H9 (cell line): Measurements from ENCODE around the gene CDK2AP2. TPM values are rescaled to one million over a fixed set of nuclear protein-coding genes. Genes with fewer than 3 reads are reported as not detected.
A peak's percentile ranks its signal among the peaks of the same experiment; 100 is the strongest.

Experiments
- DNase-seq: peaks from one replicate; pipeline ENCODE4 v3.0.0-alpha.2; 2017
- H2AFZ ChIP-seq: one replicate; pipeline ENCODE4 v1.6.1; 2013; ENCODE audit warnings: mild to moderate bottlenecking, low read length, control low read depth, moderate library complexity
- H2AK5ac ChIP-seq: 2 replicates; pipeline ENCODE4 v1.6.1; 2013; ENCODE audit warnings: low read length, control low read depth, mixed read lengths; ENCODE audit not compliant: insufficient read length
- H2BK120ac ChIP-seq: one replicate; pipeline ENCODE4 v1.6.1; 2013; ENCODE audit warnings: low read depth, mild to moderate bottlenecking, low read length, control low read depth, inconsistent platforms; ENCODE audit not compliant: poor library complexity, severe bottlenecking
- H2BK12ac ChIP-seq: 2 replicates; pipeline ENCODE4 v1.6.1; 2013; ENCODE audit warnings: low read length, control low read depth, mixed read lengths, low read depth; ENCODE audit not compliant: insufficient read length
- H2BK15ac ChIP-seq: 2 replicates; pipeline ENCODE4 v1.6.1; 2013; ENCODE audit warnings: low read depth, low read length, control low read depth
- H2BK20ac ChIP-seq: one replicate; pipeline ENCODE4 v1.6.1; 2013; ENCODE audit warnings: low read depth, mild to moderate bottlenecking, low read length, control low read depth, inconsistent platforms; ENCODE audit not compliant: poor library complexity, severe bottlenecking
- H2BK5ac ChIP-seq: 2 replicates; pipeline ENCODE4 v1.6.1; 2013; ENCODE audit warnings: low read length, control low read depth, mixed read lengths; ENCODE audit not compliant: insufficient read length
- H3K14ac ChIP-seq: 2 replicates; pipeline ENCODE4 v1.6.1; 2013; ENCODE audit warnings: low read length, control low read depth; ENCODE audit not compliant: insufficient read depth
- H3K18ac ChIP-seq: 2 replicates; pipeline ENCODE4 v1.6.1; 2013; ENCODE audit warnings: low read depth, mild to moderate bottlenecking, mixed read lengths, low read length, control low read depth; ENCODE audit not compliant: insufficient read length
- H3K23ac ChIP-seq: 2 replicates; pipeline ENCODE4 v1.6.1; 2013; ENCODE audit warnings: low read length, control low read depth, mixed read lengths, low read depth; ENCODE audit not compliant: insufficient read length
- H3K23me2 ChIP-seq: 2 replicates; pipeline ENCODE4 v1.6.1; 2013; ENCODE audit warnings: low read depth, mild to moderate bottlenecking, mixed read lengths, low read length, control low read depth; ENCODE audit not compliant: insufficient read length, poor library complexity, severe bottlenecking
- H3K27ac ChIP-seq: 2 replicates; pipeline ENCODE4 v1.5.1; 2013; ENCODE audit warnings: low read length, control low read depth, mixed read lengths, low read depth; ENCODE audit not compliant: insufficient read length
- H3K27me3 ChIP-seq: 2 replicates; pipeline ENCODE4 v1.6.1; 2013; ENCODE audit warnings: low read length, control low read depth, inconsistent platforms; ENCODE audit not compliant: insufficient read depth
- H3K4ac ChIP-seq: 2 replicates; pipeline ENCODE4 v1.6.1; 2013; ENCODE audit warnings: low read depth, mild to moderate bottlenecking, control low read depth, inconsistent platforms, low read length, moderate library complexity
- H3K4me1 ChIP-seq: 2 replicates; pipeline ENCODE4 v1.6.1; 2013; ENCODE audit warnings: low read length, control low read depth, inconsistent platforms; ENCODE audit not compliant: insufficient read depth
- H3K4me2 ChIP-seq: 2 replicates; pipeline ENCODE4 v1.6.1; 2013; ENCODE audit warnings: low read length, control low read depth, mixed read lengths; ENCODE audit not compliant: insufficient read length, insufficient read depth
- H3K56ac ChIP-seq: 2 replicates; pipeline ENCODE4 v1.6.1; 2013; ENCODE audit warnings: low read depth, mild to moderate bottlenecking, mixed read lengths, low read length, control low read depth; ENCODE audit not compliant: insufficient read length
- H3K79me1 ChIP-seq: 2 replicates; pipeline ENCODE4 v1.6.1; 2013; ENCODE audit warnings: low read depth, mild to moderate bottlenecking, moderate library complexity, low read length, control low read depth, inconsistent platforms; ENCODE audit not compliant: insufficient read depth, poor library complexity, severe bottlenecking
- H3K79me2 ChIP-seq: 2 replicates; pipeline ENCODE4 v1.6.1; 2013; ENCODE audit warnings: low read length, control low read depth, inconsistent platforms; ENCODE audit not compliant: insufficient read depth
- H3K9ac ChIP-seq: 2 replicates; pipeline ENCODE4 v1.6.1; 2013; ENCODE audit warnings: low read length, control low read depth, mixed read lengths; ENCODE audit not compliant: insufficient read length; ENCODE audit errors: extremely low read depth
- H3K9me3 ChIP-seq: one replicate; pipeline ENCODE4 v1.6.1; 2013; ENCODE audit warnings: low read depth, low read length, inconsistent platforms; ENCODE audit not compliant: control insufficient read depth
- H3T11ph ChIP-seq: one replicate; pipeline ENCODE4 v1.6.1; 2013; ENCODE audit warnings: mild to moderate bottlenecking, low read length, control low read depth, inconsistent platforms
- H4K20me1 ChIP-seq: one replicate; pipeline ENCODE4 v1.6.1; 2013; ENCODE audit not compliant: control insufficient read depth, insufficient read length, insufficient read depth
- H4K5ac ChIP-seq: 2 replicates; pipeline ENCODE4 v1.6.1; 2013; ENCODE audit warnings: low read depth, mild to moderate bottlenecking, mixed read lengths, low read length, control low read depth; ENCODE audit not compliant: insufficient read length
- H4K8ac ChIP-seq: replicated peaks from 2 replicates; pipeline ENCODE4 v1.6.1; 2013; ENCODE audit warnings: low read length, control low read depth, mixed read lengths, low read depth; ENCODE audit not compliant: insufficient read length
- H4K91ac ChIP-seq: 2 replicates; pipeline ENCODE4 v1.6.1; 2013; ENCODE audit warnings: low read depth, mild to moderate bottlenecking, moderate library complexity, mixed read lengths, low read length, control low read depth; ENCODE audit not compliant: insufficient read length
- H3K27ac Mint-ChIP-seq, 3 experiments: 2 replicates in 2 of 3; 3 replicates in 1 of 3; pipeline ENCODE4 v1.8.0; 2020 to 2021; ENCODE audit warnings: mixed read lengths in 3 of 3, mild to moderate bottlenecking in 1 of 3, moderate library complexity in 1 of 3
- H3K27me3 Mint-ChIP-seq: 2 replicates; pipeline ENCODE4 v1.8.0; 2021; ENCODE audit warnings: low read depth, mild to moderate bottlenecking, moderate library complexity, mixed read lengths
- H3K36me3 Mint-ChIP-seq, 3 experiments: 2 replicates in 2 of 3; 3 replicates in 1 of 3; pipeline ENCODE4 v1.8.0; 2020 to 2021; ENCODE audit warnings: low read depth in 3 of 3, mixed read lengths in 3 of 3; ENCODE audit not compliant: insufficient read depth in 1 of 3
- H3K4me1 Mint-ChIP-seq, 2 experiments: 2 replicates each; pipeline ENCODE4 v1.8.0; 2020; ENCODE audit warnings: mixed read lengths in 2 of 2
- H3K4me3 Mint-ChIP-seq, 2 experiments: 2 replicates in 1 of 2; 3 replicates in 1 of 2; pipeline ENCODE4 v1.8.0; 2020 to 2021; ENCODE audit warnings: mild to moderate bottlenecking in 2 of 2, mixed read lengths in 2 of 2, moderate library complexity in 1 of 2
- H3K9me3 Mint-ChIP-seq, 2 experiments: 2 replicates in 1 of 2; 3 replicates in 1 of 2; pipeline ENCODE4 v1.8.0; 2020; ENCODE audit warnings: mild to moderate bottlenecking in 2 of 2, mixed read lengths in 2 of 2, moderate library complexity in 1 of 2
- CTCF ChIP-seq: fragments of 200-600 bp; sonication (generic); conservative IDR thresholded peaks from 3 replicates; pipeline ENCODE4 v1.8.0; 2021; ENCODE audit warnings: antibody characterized with exemption, mild to moderate bottlenecking
- WGBS: extraction: QIAGEN DNeasy Blood & Tissue Kit; methylation state at CpG from one replicate; pipeline ENCODE4 v1.1.7; 2013; ENCODE audit warnings: missing lambda C conversion rate, low lambda C conversion rate, mixed read lengths; ENCODE audit not compliant: insufficient read length; ENCODE audit errors: extremely low coverage; 5-methylcytosine and 5-hydroxymethylcytosine counted together
- total RNA-seq: library from RNA; stranded (reverse); gene quantifications from 2 replicates; pipeline ENCODE4 v1.2.1, GENCODE V29; 2021

Gene CDK2AP2
- total RNA-seq, 1 experiment from 2014 or later: 36.1 TPM

- Histone ChIP-seq H3K56ac (no peak overlapping the region), H2BK5ac (no peak overlapping the region), H3K9me3 (no peaks in the 10 kb centered on the region), H3K23me2 (no peaks in the 10 kb centered on the region), H3K18ac (no peak overlapping the region), H2BK15ac (no peak overlapping the region), H3K14ac (no peak overlapping the region), H2BK12ac (no peak overlapping the region), H2AK5ac (no peak overlapping the region), H3K4ac (no peak overlapping the region), H3K4me2 (no peak overlapping the region), H3K79me1 (no peaks in the 10 kb centered on the region), H4K91ac (no peak overlapping the region), H3K23ac (no peak overlapping the region), H2AFZ (no peak overlapping the region), H2BK120ac (no peak overlapping the region), H3K27me3 (no peaks in the 10 kb centered on the region; the same call in 1 of the 2 replicates), H3K9ac (no peak overlapping the region), H2BK20ac (no peak overlapping the region), H4K20me1 (no peaks in the 10 kb centered on the region), H4K5ac (no peak overlapping the region), H4K8ac (no peak overlapping the region), H3K4me1 (no peaks in the 10 kb centered on the region; the same call in 1 of the 2 replicates), H3K79me2 (no peaks in the 10 kb centered on the region), H3T11ph (no peak overlapping the region), H3K27ac (no peak overlapping the region)
- peaks cover 19 to 25% of the 10 kb centered on the region in 2 experiments for H3K4me1 Mint-ChIP-seq
- no CpG with 5 or more reads among the region's 16 CpGs for WGBS
- H3K9me3 Mint-ChIP-seq: no peaks in the 10 kb centered on the region
- peaks cover 5 to 12% (median 8%) of the 10 kb centered on the region in 3 experiments; a peak in 6 of 7 replicates for H3K36me3 Mint-ChIP-seq
- DNase-seq: no peak
- no peak overlapping the region for H3K27ac Mint-ChIP-seq
- H3K4me3 Mint-ChIP-seq: peak overlapping the region; percentile 83 to 84; a peak in 4 of 5 replicates
- TF ChIP-seq CTCF: no peak
- peaks cover 28% of the 10 kb centered on the region for H3K27me3 Mint-ChIP-seq
These were observed 23.9 kb downstream of the CDK2AP2 start for GRCh38 chr11:67483831-67484665.
